Myocyte (in vitro differentiated cells): ENCODE measurements around the gene EPHB3. TPM values are rescaled to one million over a fixed set of nuclear protein-coding genes. Genes with fewer than 3 reads are reported as not detected.

Experiments
- DNase-seq: peaks from one replicate; pipeline ENCODE4 v3.0.0-alpha.2; 2012; ENCODE audit warnings: low read depth
- polyA plus RNA-seq: library from polyadenylated mRNA; unstranded; fragments of >200 nt; gene quantifications from one replicate; pipeline ENCODE4 v1.2.1, GENCODE V29; 2012; ENCODE audit warnings: missing spikeins
- total RNA-seq: library from RNA; depleted of rRNA; stranded (reverse); fragments of >200 nt; gene quantifications from 2 replicates; pipeline ENCODE4 v1.2.3, GENCODE V29; 2014

Gene EPHB3
- total RNA-seq = 23.2 and 23.6 TPM in 2 replicates
- 20.7 TPM for polyA plus RNA-seq

- peak; percentile 100 for DNase-seq
These were observed at the start of gene EPHB3 for GRCh38 chr3:184561061-184561912. EPHB3 (plus strand) TSS chr3:184561785; CDS start chr3:184562236, 451 bp downstream.

- DNase-seq = no peak
These were observed 49.0 kb upstream of the EPHB3 start for GRCh38 chr3:184512621-184513020.

GRCh38 chr3:184513276-184514170, 48.1 kb upstream of the EPHB3 start:
- DNase-seq = peak; percentile 83

- no peak for DNase-seq
These were observed 47.5 kb upstream of the EPHB3 start for GRCh38 chr3:184514171-184514490.

GRCh38 chr3:184523825-184524615, 37.6 kb upstream of the EPHB3 start:
- peak; percentile 72 for DNase-seq

- no peak for DNase-seq
These were observed 36.6 kb upstream of the EPHB3 start for GRCh38 chr3:184524981-184525336.

GRCh38 chr3:184525337-184526087, 36.1 kb upstream of the EPHB3 start:
- peak; percentile 4 for DNase-seq

- peak; percentile 20 for DNase-seq
These were observed 35.5 kb upstream of the EPHB3 start for GRCh38 chr3:184526088-184526433.

GRCh38 chr3:184531626-184532280, 29.8 kb upstream of the EPHB3 start:
- no peak for DNase-seq

GRCh38 chr3:184532940-184533732, 28.4 kb upstream of the EPHB3 start:
- peak; percentile 55 for DNase-seq

GRCh38 chr3:184537885-184538665, 23.5 kb upstream of the EPHB3 start:
- no peak for DNase-seq

GRCh38 chr3:184538666-184539431, 22.7 kb upstream of the EPHB3 start:
- no peak for DNase-seq

- DNase-seq = no peak
These were observed 21.7 kb upstream of the EPHB3 start for GRCh38 chr3:184539801-184540435.

GRCh38 chr3:184540777-184541681, 20.6 kb upstream of the EPHB3 start:
- DNase-seq = no peak

GRCh38 chr3:184541886-184542562, 19.6 kb upstream of the EPHB3 start:
- no peak for DNase-seq

- DNase-seq = no peak
These were observed 19.0 kb upstream of the EPHB3 start for GRCh38 chr3:184542577-184542976.
